NCI-H345 (cell line): Measurements from ENCODE around the gene PTOV1.
A peak's percentile ranks its signal among the peaks of the same experiment; 100 is the strongest.
"Not testable (repeated sequence)": the region's sequence is repeated elsewhere in the genome, so short reads cannot be mapped to it uniquely, and the experiment has no call there.

ENCODE experiments used
- DNase-seq: peaks from one replicate; lab custom pipeline; 2025; lab: John Stamatoyannopoulos, UW

PTOV1 gene

GRCh38 chr19:49817964-49818648 lies 32.9 kb upstream of the PTOV1 start, which contains the start of gene MED25:
MED25 (plus strand) TSS chr19:49818289; CDS start chr19:49818342, 53 bp downstream.
- peak; percentile 82 for DNase-seq

GRCh38 chr19:49818649-49819370 lies 32.1 kb upstream of the PTOV1 start:
- peak; percentile 22 for DNase-seq

DNA sequence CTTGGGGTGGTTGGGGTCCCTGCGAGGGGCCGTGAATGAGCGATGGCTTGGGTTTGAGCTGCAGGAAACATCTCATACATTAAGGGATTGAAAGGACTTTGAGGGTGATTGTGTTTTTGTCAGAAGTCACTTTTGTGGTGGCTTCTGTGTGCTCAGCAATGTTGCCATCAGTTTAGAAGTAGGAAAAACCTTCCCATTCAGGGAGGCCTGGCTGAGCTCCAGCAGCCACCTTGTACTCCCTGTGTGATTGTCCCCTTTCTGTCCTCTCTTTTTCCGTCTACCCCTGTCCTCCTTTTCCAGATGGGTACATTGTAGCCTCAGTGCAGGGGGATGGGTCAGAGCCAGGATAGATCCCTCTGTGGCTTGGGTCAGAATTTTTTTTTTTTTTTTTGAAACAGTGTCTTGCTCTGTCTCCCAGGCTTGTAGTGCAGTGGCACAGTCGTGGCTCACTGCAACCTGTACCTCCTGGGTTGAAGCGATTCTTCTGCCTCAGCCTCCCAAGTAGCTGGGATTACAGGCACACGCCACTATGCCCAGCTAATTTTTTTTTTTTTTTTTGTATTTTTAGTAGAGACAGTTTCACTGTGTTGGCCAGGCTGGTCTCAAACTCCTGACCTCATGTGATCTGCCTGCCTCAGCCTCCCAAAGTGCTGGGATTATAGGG lies 31.4 kb upstream of the PTOV1 start:
- DNase-seq = not testable (repeated sequence)

- DNase-seq = peak; percentile 83
These were observed 30.8 kb upstream of the PTOV1 start for GRCh38 chr19:49820125-49820524.

GRCh38 chr19:49823472-49823871 lies 27.5 kb upstream of the PTOV1 start:
- DNase-seq = peak; percentile 84

GRCh38 chr19:49824662-49825061 lies 26.3 kb upstream of the PTOV1 start:
- DNase-seq = no peak

- DNase-seq = no peak
These were observed 23.9 kb upstream of the PTOV1 start for GRCh38 chr19:49827034-49827433.

DNA sequence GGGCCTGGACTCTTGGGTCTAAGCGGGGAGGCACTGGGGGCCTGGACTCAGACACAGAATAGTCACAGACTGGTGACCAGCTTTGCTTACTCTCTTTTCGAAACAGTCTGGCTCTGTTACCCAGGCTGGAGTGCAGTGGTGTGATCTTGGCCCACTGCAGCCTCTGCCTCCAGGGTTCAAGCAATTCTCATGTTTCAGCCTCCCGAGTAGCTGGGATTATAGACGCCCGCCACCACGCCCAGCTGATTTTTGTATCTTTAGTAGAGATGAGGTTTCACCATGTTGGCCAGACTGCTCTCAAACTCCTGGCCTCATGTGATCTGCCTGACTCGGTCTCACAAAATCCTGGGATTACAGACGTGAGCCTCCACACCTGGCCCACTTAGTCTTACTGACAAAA lies 21.8 kb upstream of the PTOV1 start:
- DNase-seq = no peak

DNA sequence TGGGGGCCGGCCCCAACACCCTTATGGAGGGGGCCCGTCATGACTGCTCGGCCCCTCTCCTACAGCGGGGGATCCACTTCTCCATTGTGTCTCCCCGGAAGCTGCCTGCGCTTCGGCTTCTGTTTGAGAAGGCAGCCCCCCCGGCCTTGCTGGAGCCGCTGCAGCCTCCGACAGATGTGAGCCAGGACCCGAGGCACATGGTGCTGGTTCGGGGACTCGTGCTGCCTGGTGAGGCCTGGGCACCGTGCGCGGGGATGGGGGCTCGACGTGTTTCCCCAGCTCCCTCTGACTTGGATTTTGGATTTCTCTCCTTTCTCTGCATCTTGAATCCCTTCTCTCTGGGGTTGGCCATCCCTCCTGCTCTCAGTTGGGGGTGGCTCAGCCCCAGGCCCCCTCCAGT lies 21.2 kb upstream of the PTOV1 start:
- no peak for DNase-seq

- DNase-seq = no peak
These were observed 20.2 kb upstream of the PTOV1 start for GRCh38 chr19:49830766-49831165.

- no peak for DNase-seq
These were observed 19.4 kb upstream of the PTOV1 start for GRCh38 chr19:49831592-49831991.

- DNase-seq = no peak
These were observed 18.4 kb upstream of the PTOV1 start for GRCh38 chr19:49832556-49832955.

- DNase-seq = no peak
These were observed 17.4 kb upstream of the PTOV1 start for GRCh38 chr19:49833599-49833998.

DNA sequence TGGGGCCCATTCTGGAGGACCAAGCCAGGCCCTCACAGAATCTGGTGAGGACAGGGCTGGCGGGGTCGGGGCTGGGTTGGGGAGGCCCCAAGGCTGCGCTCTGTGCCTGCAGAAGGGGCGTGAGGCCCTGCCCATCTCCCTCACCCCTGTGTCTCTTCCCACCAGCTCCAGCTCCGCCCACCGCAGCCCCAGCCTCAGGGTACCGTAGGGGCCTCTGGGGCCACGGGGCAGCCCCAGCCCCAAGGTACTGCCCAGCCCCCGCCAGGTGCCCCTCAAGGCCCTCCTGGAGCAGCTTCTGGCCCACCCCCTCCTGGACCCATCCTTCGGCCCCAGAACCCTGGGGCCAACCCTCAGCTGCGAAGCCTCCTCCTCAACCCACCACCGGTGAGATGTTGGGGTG lies 15.4 kb upstream of the PTOV1 start:
- no peak for DNase-seq

DNA sequence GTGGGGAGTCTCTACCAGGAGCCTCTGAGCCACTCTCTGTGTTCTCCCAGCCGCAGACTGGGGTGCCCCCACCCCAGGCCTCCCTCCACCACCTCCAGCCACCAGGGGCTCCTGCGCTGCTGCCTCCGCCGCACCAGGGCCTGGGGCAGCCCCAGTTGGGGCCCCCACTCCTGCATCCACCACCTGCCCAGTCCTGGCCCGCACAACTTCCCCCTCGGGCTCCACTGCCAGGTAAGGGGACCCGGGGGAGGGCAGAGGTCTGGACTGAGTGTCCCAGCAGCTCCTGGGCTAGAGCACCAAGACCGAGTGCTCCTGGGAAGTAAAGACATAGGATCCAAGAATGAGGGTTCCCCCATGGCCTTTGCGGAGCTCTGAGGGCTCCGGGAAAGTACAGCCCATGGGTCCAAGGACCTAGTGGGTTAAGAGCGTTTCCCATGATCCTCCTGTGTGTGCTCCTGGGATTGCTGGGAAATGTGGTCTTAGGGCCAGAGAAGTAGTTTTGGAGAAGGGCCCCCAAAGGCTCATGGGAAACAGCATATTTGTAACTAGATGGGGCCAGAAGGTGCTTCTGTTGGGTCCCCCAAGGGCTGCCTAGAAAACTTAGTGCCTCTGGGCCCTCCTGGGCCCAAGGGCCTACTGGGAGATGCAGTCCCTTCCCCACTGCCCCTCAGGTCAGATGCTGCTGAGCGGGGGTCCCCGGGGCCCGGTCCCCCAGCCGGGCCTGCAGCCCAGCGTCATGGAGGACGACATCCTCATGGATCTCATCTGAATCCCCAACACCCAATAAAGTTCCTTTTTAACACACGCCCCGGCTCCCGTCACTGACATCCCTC lies 14.6 kb upstream of the PTOV1 start:
- no peak for DNase-seq

- DNase-seq = no peak
These were observed 14.0 kb upstream of the PTOV1 start for GRCh38 chr19:49837009-49837310.

- no peak for DNase-seq
These were observed 13.5 kb upstream of the PTOV1 start for GRCh38 chr19:49837425-49837824.

GRCh38 chr19:49838885-49839588 lies 11.9 kb upstream of the PTOV1 start:
- no peak for DNase-seq

DNA sequence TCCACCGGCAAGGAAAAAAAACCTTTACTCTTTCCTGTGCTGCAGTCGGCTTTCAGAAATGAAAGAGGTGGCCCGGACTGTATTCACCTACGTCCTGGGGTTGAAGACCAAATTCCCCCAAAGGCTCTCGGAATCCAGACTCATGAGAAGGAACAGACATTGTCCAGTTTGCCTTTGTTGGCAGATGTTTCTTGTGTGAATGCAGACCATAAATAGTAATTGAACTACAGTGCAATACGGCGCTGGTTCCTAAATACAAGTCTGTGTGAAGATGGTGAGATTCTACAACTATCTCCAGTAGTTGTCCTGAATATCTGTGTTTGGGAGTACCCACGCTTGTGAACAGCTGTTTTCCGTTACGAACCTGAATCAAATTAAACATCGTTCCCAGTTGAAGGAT lies 11.2 kb upstream of the PTOV1 start:
- no peak for DNase-seq

- no peak for DNase-seq
These were observed 10.6 kb upstream of the PTOV1 start for GRCh38 chr19:49840321-49840720.

GRCh38 chr19:49840736-49841249 lies 10.2 kb upstream of the PTOV1 start:
- DNase-seq = no peak

DNA sequence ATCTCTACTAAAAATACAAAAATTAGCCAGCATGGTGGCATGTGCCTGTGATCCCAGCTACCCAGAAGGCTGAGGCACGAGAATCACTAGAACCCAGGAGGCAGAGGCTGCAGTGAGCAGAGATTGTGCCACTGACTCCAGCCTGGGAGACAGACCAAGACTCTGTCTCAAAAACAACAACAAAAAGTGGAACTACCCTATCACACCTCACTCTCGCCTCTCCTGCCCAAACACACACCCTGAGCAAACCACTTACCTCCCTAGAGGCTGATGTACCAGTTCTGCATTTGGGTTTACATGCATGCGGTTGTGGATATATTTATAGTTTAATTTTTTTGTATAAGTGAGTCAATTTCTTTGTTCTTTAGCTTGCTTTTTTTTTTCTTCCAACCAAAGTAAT lies 7.7 kb upstream of the PTOV1 start:
- DNase-seq = no peak
